Superior temporal gyrus (tissue), 1 donor: ENCODE data around the gene SPG7.

Experiments used
- DNase-seq: peaks from one replicate; pipeline ENCODE4 v3.0.0-alpha.2; 2016; ENCODE audit errors: extremely low spot score

Gene SPG7

GRCh38 chr16:89599902-89600301 is 91.7 kb downstream of the SPG7 start:
- no peak for DNase-seq

- DNase-seq = no peak
Observed at GRCh38 chr16:89600427-89600826, 92.2 kb downstream of the SPG7 start.

- DNase-seq = no peak
Observed at GRCh38 chr16:89600956-89601355, 92.8 kb downstream of the SPG7 start.

DNA sequence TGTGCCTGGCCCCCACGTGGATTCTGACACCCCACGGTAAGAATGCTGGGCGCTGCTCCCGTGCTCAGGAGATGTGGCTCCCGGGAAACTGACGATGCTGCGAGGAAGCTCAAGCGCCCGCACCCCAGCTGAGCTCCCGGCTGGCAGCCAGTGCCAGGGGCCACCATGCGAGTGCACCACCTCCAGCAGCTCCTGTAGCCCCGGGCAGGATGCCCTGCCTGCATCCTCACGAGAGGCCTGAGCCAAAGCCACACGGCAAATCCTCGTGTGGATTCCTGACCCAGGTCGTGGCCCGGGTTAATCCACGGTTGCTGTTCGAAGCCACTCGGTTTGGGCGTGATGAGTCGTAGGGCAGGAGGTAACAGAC is 93.7 kb downstream of the SPG7 start:
- no peak for DNase-seq

GRCh38 chr16:89602273-89602951 is 94.2 kb downstream of the SPG7 start:
- DNase-seq = peak; percentile 31

DNA sequence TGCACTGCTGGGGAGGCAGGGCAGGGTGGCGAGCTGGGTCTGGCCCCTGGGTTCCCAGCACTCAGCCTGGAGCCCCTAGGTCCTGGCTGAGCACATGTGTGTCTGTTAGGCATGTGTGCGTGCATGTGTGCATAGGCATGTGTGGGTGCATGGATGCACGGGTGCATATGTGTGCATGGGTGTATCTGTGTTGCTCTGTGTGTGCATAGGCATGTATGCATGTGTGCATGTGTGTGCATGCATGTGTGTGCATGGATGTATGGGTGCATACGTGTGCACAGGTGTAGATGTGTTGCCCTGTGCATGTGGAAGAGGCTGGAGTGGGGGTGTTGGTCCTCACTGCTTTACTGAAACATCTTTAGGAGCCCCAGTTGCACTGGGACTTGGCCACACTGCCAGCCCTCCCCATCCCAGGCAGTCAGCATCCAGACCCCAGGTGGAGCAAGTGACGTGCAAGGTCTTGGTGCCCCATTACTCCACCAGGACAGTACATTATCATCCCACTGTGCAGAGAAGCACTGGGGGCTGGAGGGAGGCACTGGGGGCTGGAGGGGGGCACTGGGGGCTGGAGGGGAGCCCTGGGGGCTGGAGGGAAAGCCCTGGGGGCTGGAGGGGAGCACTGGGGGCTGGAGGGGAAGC is 94.9 kb downstream of the SPG7 start:
- no peak for DNase-seq

DNA sequence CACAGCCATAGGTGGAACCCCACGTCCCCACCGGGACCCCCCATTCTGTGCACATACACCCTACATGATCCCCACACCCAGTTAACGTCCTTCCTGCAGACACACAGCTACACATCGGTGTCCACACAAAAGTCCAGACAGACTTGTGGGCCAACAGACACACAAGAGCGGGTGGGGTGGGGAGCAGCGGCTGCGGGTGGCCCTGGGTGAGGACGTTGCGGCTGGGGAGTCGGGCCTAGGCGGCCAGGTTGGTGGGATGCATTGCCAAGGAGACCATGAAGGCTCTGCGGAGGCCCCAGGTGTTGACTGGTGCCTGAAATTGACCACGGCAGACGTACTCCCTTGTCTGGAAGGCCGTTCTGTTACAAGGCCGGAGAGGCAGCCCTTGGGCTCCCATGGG is 96.6 kb downstream of the SPG7 start:
- no peak for DNase-seq

- DNase-seq = no peak
Observed at GRCh38 chr16:89605186-89605970, 97.2 kb downstream of the SPG7 start.

GRCh38 chr16:89606006-89606405 is 97.8 kb downstream of the SPG7 start:
- no peak for DNase-seq
